Thymus (tissue), 11 donors: ENCODE data around the gene C14orf93. TPM values are rescaled to one million over a fixed set of nuclear protein-coding genes. Genes with fewer than 3 reads are reported as not detected.
"Not testable (repeated sequence)": the region's sequence is repeated elsewhere in the genome, so short reads cannot be mapped to it uniquely, and the experiment has no call there.

Source experiments
- DNase-seq, 9 donors: peaks; one replicate each; pipeline ENCODE4 v3.0.0-alpha.2; 2013; ENCODE audit warnings: low spot score in 9 of 9, low read depth in 6 of 9, missing footprints in 1 of 9
- H3K27ac ChIP-seq, 2 donors: one replicate each; pipeline ENCODE4 v1.5.1; 2013; ENCODE audit warnings: control low read depth in 1 of 2, low read depth in 1 of 2, low read length in 1 of 2, mild to moderate bottlenecking in 1 of 2, moderate library complexity in 1 of 2
- H3K27me3 ChIP-seq, 2 donors: one replicate each; pipeline ENCODE4 v1.5.1; 2013; ENCODE audit warnings: low read length in 1 of 2; ENCODE audit not compliant: control insufficient read depth in 2 of 2, insufficient read depth in 1 of 2
- H3K36me3 ChIP-seq, 2 donors: one replicate each; pipeline ENCODE4 v1.5.1; 2013; ENCODE audit warnings: low read length in 1 of 2, mild to moderate bottlenecking in 1 of 2, moderate library complexity in 1 of 2; ENCODE audit not compliant: control insufficient read depth in 2 of 2, insufficient read depth in 2 of 2
- H3K4me1 ChIP-seq, 2 donors: one replicate each; pipeline ENCODE4 v1.5.1; 2013; ENCODE audit warnings: low read length in 2 of 2; ENCODE audit not compliant: control insufficient read depth in 2 of 2, insufficient read depth in 2 of 2
- H3K4me3 ChIP-seq, 2 donors: one replicate each; pipeline ENCODE4 v1.5.1; 2013; ENCODE audit warnings: low read length in 2 of 2, control low read depth in 1 of 2, mild to moderate bottlenecking in 1 of 2
- H3K9me3 ChIP-seq, 2 donors: one replicate each; pipeline ENCODE4 v1.5.1; 2013; ENCODE audit warnings: low read length in 1 of 2, mild to moderate bottlenecking in 1 of 2; ENCODE audit not compliant: control insufficient read depth in 2 of 2, insufficient read depth in 1 of 2
- WGBS: extraction: QIAGEN DNeasy Blood & Tissue Kit; methylation state at CpG from one replicate; pipeline ENCODE4 v1.1.7; 2013; 5-methylcytosine and 5-hydroxymethylcytosine counted together
- polyA plus RNA-seq: library from polyadenylated mRNA; stranded (reverse); fragments of 200-250 nt; gene quantifications from one replicate; pipeline ENCODE4 v1.2.3, GENCODE V29; 2013
- total RNA-seq: library from RNA; stranded (reverse); fragments of 120-200 nt; gene quantifications from one replicate; pipeline ENCODE4 v1.2.4, GENCODE V29; 2013
- donor health status: healthy.

The C14orf93 gene
- total and polyA plus RNA-seq, 2 donors, result 17.5 to 23.8 TPM

- peaks cover 0 to 19% of the 10 kb centered on the region in 2 donors for H3K4me1 ChIP-seq
- no peak overlapping the region for H3K4me3 ChIP-seq
- WGBS, result 96% methylated on average over 2 of the region's 2 CpGs
- H3K27me3 ChIP-seq, result no peaks in the 10 kb centered on the region
- H3K9me3 ChIP-seq, result no peaks in the 10 kb centered on the region
- H3K36me3 ChIP-seq, result peaks cover 18 to 30% of the 10 kb centered on the region in 2 donors
- no peak for DNase-seq
- H3K27ac ChIP-seq, result peak overlapping the region in 1 of 2 donors; percentile 12
These were observed 13.8 kb upstream of the C14orf93 start for GRCh38 chr14:23023795-23024152.

- 93% methylated on average over 8 of the region's 8 CpGs for WGBS
- H3K27ac ChIP-seq, result peak overlapping the region in 1 of 2 donors; percentile 54
- no peaks in the 10 kb centered on the region for H3K27me3 ChIP-seq
- peak in 1 of 9 donors; percentile 39 for DNase-seq
- H3K4me3 ChIP-seq, result no peak overlapping the region
- H3K36me3 ChIP-seq, result peaks cover 18 to 25% of the 10 kb centered on the region in 2 donors
- peaks cover 0 to 17% of the 10 kb centered on the region in 2 donors for H3K4me1 ChIP-seq
- H3K9me3 ChIP-seq, result no peaks in the 10 kb centered on the region
These were observed 13.3 kb upstream of the C14orf93 start for GRCh38 chr14:23023022-23023794.

GRCh38 chr14:23021889-23022442 is 12.0 kb upstream of the C14orf93 start:
- no peak overlapping the region for H3K27ac ChIP-seq
- peaks cover 0 to 17% of the 10 kb centered on the region in 2 donors for H3K4me1 ChIP-seq
- 92% methylated on average over 7 of the region's 7 CpGs for whole genome bisulfite sequencing
- no peaks in the 10 kb centered on the region for H3K9me3 ChIP-seq
- no peak for DNase-seq
- no peak overlapping the region for H3K4me3 ChIP-seq
- H3K27me3 ChIP-seq, result no peaks in the 10 kb centered on the region
- peaks cover 13 to 19% of the 10 kb centered on the region in 2 donors for H3K36me3 ChIP-seq

GRCh38 chr14:23021434-23021833 is 11.5 kb upstream of the C14orf93 start:
- H3K27ac ChIP-seq, result no peak overlapping the region
- H3K27me3 ChIP-seq, result no peaks in the 10 kb centered on the region
- 94% methylated on average over 9 of the region's 9 CpGs for WGBS
- H3K4me1 ChIP-seq, result peaks cover 0 to 17% of the 10 kb centered on the region in 2 donors
- no peak for DNase-seq
- H3K36me3 ChIP-seq, result peaks cover 13 to 19% of the 10 kb centered on the region in 2 donors
- no peaks in the 10 kb centered on the region for H3K9me3 ChIP-seq
- H3K4me3 ChIP-seq, result no peak overlapping the region

GRCh38 chr14:23020143-23021128 is 10.5 kb upstream of the C14orf93 start:
- Histone ChIP-seq H3K4me1 (peaks cover 0 to 17% of the 10 kb centered on the region in 2 donors), H3K4me3 (peak overlapping the region in 1 of 2 donors; percentile 17), H3K36me3 (peaks cover 5 to 10% of the 10 kb centered on the region in 2 donors), H3K9me3 (no peaks in the 10 kb centered on the region), H3K27me3 (no peaks in the 10 kb centered on the region), H3K27ac (peak overlapping the region in 1 of 2 donors; percentile 81)
- WGBS, result 88% methylated on average over 7 of the region's 7 CpGs
- DNase-seq, result peak in 2 of 9 donors; percentile 36 to 69

- H3K9me3 ChIP-seq, result no peaks in the 10 kb centered on the region
- H3K27me3 ChIP-seq, result no peaks in the 10 kb centered on the region
- no peak for DNase-seq
- no peak overlapping the region for H3K27ac ChIP-seq
- H3K36me3 ChIP-seq, result no peaks in the 10 kb centered on the region
- H3K4me1 ChIP-seq, result peaks cover 0 to 12% of the 10 kb centered on the region in 2 donors
- H3K4me3 ChIP-seq, result no peak overlapping the region
These were observed 8.2 kb upstream of the C14orf93 start for GRCh38 chr14:23018107-23018506.

- no peaks in the 10 kb centered on the region for H3K27me3 ChIP-seq
- no peaks in the 10 kb centered on the region for H3K36me3 ChIP-seq
- H3K9me3 ChIP-seq, result no peaks in the 10 kb centered on the region
- H3K4me1 ChIP-seq, result peaks cover 0 to 11% of the 10 kb centered on the region in 2 donors
- no peak overlapping the region for H3K4me3 ChIP-seq
- H3K27ac ChIP-seq, result no peak overlapping the region
- DNase-seq, result no peak
- WGBS, result 98% methylated on average over 5 of the region's 5 CpGs
These were observed 7.1 kb upstream of the C14orf93 start for GRCh38 chr14:23017091-23017490.

- peaks cover 0 to 11% of the 10 kb centered on the region in 2 donors for H3K4me1 ChIP-seq
- H3K27me3 ChIP-seq, result no peaks in the 10 kb centered on the region
- 91% methylated on average over 4 of the region's 4 CpGs for WGBS
- H3K4me3 ChIP-seq, result no peak overlapping the region
- H3K36me3 ChIP-seq, result no peaks in the 10 kb centered on the region
- DNase-seq, result no peak
- peak overlapping the region in 1 of 2 donors; percentile 36 for H3K27ac ChIP-seq
- H3K9me3 ChIP-seq, result no peaks in the 10 kb centered on the region
These were observed 5.7 kb upstream of the C14orf93 start for GRCh38 chr14:23015618-23016017.

GRCh38 chr14:23013749-23014054 is 3.8 kb upstream of the C14orf93 start:
- not testable (repeated sequence) for DNase-seq, H3K36me3 ChIP-seq, H3K27ac ChIP-seq, H3K9me3 ChIP-seq, H3K4me3 ChIP-seq, H3K27me3 ChIP-seq
- H3K4me1 ChIP-seq, result peaks cover 5 to 11% of the 10 kb centered on the region in 2 donors
- 97% methylated on average over 5 of the region's 5 CpGs for WGBS
